ENCODE data around the gene SIPA1L3. TPM values are rescaled to one million over a fixed set of nuclear protein-coding genes. Genes with fewer than 3 reads are reported as not detected.
"Not testable (repeated sequence)": the region's sequence is repeated elsewhere in the genome, so short reads cannot be mapped to it uniquely, and the experiment has no call there.

The SIPA1L3 gene
- total RNA-seq, 1 donor from 2014 or later = 8.8 TPM

DNA sequence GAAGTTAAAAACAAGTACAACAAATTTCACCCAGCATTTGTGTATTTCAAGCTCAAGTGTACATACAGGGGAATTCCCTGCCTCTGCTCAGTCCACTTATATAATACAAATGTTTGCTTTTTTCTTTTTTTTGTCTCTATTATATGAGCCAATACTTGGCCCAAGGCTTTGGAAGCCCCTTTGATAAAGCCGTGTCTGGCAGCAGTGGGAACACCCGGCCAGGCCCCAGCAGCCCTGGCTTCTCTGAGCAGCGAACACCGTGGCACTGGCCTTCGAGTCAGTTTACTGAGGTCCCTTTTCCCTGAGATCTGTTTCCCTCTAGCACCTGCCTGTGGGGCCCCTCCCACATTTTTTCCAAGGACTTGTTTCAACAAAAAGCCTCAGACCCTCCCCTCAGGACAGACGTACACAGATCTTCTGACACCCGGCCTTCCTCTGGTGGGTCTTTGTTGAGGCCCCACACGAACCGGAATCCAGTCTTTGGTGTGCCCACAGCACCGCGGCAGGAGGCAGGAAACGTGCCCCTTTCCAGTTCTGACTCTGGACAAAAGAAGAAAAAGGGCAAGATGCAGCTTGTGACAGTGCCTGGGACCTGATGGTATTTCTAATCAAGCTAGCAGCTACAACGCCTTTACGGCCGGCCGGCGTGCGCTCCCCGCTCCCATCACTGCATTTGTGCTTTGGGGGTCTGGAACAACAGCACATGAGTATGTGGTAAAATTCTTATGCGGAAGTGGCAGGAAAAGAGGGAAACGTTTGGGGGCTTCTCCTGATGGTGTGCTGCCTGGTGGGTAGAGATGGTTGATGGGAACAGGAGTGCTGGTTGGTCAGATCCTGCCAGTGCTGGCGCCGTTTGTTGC is 13.8 kb downstream of the SIPA1L3 start:
- intact Hi-C loops (cut with micrococcal nuclease) = no loop called here
- Histone ChIP-seq H3K27me3 (ENCODE audit: low read depth) (no peaks in the 10 kb centered on the region), H3K27ac (replicated peaks) (no peak overlapping the region), H3K4me1 (no peaks in the 10 kb centered on the region), H3K36me3 (no peaks in the 10 kb centered on the region), H3K9me3 (replicated peaks) (no peaks in the 10 kb centered on the region), H3K4me3 (no peak overlapping the region)
- TF ChIP-seq, protein P1, sequence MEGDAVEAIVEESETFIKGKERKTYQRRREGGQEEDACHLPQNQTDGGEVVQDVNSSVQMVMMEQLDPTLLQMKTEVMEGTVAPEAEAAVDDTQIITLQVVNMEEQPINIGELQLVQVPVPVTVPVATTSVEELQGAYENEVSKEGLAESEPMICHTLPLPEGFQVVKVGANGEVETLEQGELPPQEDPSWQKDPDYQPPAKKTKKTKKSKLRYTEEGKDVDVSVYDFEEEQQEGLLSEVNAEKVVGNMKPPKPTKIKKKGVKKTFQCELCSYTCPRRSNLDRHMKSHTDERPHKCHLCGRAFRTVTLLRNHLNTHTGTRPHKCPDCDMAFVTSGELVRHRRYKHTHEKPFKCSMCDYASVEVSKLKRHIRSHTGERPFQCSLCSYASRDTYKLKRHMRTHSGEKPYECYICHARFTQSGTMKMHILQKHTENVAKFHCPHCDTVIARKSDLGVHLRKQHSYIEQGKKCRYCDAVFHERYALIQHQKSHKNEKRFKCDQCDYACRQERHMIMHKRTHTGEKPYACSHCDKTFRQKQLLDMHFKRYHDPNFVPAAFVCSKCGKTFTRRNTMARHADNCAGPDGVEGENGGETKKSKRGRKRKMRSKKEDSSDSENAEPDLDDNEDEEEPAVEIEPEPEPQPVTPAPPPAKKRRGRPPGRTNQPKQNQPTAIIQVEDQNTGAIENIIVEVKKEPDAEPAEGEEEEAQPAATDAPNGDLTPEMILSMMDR (IDR thresholded peaks at IDR 0.05; ENCODE audit: borderline replicate concordance) = no peak
- no peak for DNase-seq

DNA sequence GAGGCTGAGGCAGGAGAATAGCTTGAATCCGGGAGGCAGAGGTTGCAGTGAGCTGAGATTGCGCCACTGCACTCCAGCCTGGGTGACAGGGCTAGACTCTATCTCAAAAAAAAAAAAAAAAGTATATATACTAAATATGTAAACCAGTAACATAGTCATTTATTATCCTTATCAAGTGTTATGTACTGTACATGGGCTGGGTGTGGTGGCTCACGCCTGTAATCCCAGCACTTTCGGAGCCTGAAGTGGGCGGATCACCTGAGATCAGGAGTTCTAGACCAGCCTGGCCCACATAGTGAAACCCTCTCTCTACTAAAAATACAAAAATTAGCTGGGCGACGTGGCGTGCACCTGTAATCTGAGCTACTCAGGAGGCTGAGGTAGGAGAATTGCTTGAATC is 17.6 kb downstream of the SIPA1L3 start:
- H3K36me3 ChIP-seq; intact Hi-C loops (cut with micrococcal nuclease); H3K4me3 ChIP-seq; H3K4me1 ChIP-seq; DNase-seq; H3K27ac ChIP-seq (replicated peaks); H3K27me3 ChIP-seq (ENCODE audit: low read depth); H3K9me3 ChIP-seq (replicated peaks): not testable (repeated sequence)

DNA sequence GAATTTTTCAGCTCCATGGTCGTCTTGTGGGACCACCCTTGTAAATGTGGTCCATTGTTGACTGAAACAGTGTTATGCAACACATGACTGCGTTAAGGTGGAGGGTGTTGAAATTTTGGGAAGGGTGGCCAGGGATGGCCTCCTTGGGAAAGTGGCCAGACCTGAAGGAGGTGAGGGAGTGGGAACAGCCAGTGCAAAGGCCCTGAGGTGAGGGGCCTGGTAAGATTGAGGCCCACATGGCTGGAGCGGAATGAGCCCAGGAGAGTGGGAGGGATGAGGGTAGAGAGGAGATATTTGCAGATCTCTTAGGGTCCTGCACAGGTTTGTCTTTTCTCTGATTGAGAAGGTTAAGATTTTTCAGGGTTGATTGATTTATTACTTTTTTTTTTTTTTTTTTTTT is 18.2 kb downstream of the SIPA1L3 start:
- no peak overlapping the region for H3K4me3 ChIP-seq
- no peaks in the 10 kb centered on the region for H3K4me1 ChIP-seq
- TF ChIP-seq, protein P1 (IDR thresholded peaks at IDR 0.05; ENCODE audit: borderline replicate concordance) = no peak
- intact Hi-C loops (cut with micrococcal nuclease) = no loop called here
- no peaks in the 10 kb centered on the region for H3K36me3 ChIP-seq
- H3K27ac ChIP-seq (replicated peaks) = no peak overlapping the region
- no peak for DNase-seq
- H3K9me3 ChIP-seq (replicated peaks) = no peaks in the 10 kb centered on the region
- H3K27me3 ChIP-seq (ENCODE audit: low read depth) = no peaks in the 10 kb centered on the region

DNA sequence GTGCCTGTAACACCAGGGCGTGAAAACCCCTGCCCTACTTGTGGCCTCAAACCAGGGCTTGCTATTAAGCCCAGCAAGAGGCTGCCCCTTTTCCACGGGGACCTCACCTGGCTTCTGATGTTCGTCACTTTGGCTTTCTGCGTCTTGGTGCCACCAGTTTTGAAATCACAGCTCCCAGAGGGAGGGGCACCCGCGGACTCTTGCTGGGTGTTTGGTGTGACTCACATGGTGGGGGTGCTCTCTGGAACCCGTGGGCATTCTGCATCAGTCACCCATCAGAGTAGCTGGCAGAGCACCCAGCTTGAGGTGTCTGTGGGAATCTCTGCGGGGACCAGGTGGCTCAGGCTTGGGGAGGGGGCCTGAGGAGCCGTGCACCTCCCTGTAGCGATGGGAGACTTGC is 19.2 kb downstream of the SIPA1L3 start:
- Histone ChIP-seq H3K9me3 (replicated peaks) (no peaks in the 10 kb centered on the region), H3K27ac (replicated peaks) (no peak overlapping the region), H3K36me3 (no peaks in the 10 kb centered on the region), H3K4me3 (no peak overlapping the region), H3K27me3 (ENCODE audit: low read depth) (no peaks in the 10 kb centered on the region), H3K4me1 (peaks cover under 1% of the 10 kb centered on the region)
- TF ChIP-seq, protein P1 (IDR thresholded peaks at IDR 0.05; ENCODE audit: borderline replicate concordance) = no peak
- DNase-seq = no peak
- intact Hi-C loops (cut with micrococcal nuclease) = no loop called here

DNA sequence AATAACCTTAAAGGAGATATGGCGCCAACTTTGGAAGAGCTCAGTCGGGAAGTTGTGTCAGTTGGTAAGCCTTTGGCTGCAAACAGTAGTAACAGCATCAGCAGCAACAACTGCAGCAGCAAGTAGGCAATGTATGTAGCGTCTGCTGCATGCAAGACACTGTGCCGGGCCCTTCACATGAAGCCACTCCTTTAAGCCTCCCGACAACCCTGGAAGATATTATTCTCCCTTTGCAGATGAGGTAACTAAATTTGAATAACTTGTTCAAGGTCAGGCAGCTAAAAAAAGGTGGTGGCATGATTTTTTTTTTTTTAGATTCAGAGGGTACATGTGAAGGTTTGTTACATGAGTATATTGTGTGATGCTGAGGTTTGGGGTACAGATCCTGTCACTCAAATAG is 19.7 kb downstream of the SIPA1L3 start:
- H3K4me1 ChIP-seq = peaks cover 5% of the 10 kb centered on the region
- H3K27ac ChIP-seq (replicated peaks) = no peak overlapping the region
- H3K4me3 ChIP-seq = no peak overlapping the region
- DNase-seq = no peak
- no peaks in the 10 kb centered on the region for H3K9me3 ChIP-seq (replicated peaks)
- H3K36me3 ChIP-seq = no peaks in the 10 kb centered on the region
- TF ChIP-seq, protein P1 (IDR thresholded peaks at IDR 0.05; ENCODE audit: borderline replicate concordance) = no peak
- no peaks in the 10 kb centered on the region for H3K27me3 ChIP-seq (ENCODE audit: low read depth)
- intact Hi-C loops (cut with micrococcal nuclease) = no loop called here

DNA sequence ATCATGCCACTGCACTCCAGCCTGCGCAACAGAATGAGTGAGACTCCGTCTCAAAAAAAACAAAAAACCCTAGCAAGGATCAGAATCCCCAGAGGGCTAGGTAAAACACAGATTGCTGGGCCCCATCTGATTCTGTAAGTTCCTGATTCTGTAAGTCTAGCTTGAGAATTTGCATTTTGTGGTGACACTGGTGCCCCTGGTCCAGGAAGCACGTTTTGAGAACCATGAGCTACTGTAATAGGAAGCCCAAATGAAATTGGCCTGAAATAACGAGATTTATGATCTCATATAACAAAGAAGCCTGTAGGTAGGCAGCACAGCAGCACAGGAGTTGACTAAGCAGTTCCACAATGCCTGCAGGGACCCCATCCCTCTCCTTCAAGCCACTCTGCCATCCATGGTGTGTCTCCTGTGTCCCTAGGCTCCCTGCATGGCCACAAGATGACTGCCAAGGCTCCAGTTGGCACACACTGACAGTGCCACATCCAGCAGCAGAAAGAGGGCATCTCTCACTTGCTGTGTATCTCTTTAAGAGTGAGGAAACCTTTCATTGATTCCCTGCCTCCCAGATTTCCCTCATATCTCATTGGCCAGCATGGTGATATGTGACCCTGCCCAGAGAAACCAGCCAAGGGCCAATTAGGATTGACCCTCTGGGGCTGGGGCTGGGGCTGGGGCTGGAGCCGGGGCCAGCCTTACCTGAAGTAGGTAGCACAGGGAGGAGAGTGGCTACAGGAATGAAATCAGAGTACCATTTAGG is 21.7 kb downstream of the SIPA1L3 start:
- TF ChIP-seq, protein P1 (IDR thresholded peaks at IDR 0.05; ENCODE audit: borderline replicate concordance) = no peak
- no peak for DNase-seq
- Histone ChIP-seq H3K27me3 (ENCODE audit: low read depth) (no peaks in the 10 kb centered on the region), H3K36me3 (no peaks in the 10 kb centered on the region), H3K27ac (replicated peaks) (no peak overlapping the region), H3K4me3 (no peak overlapping the region), H3K9me3 (replicated peaks) (no peaks in the 10 kb centered on the region), H3K4me1 (peaks cover 25% of the 10 kb centered on the region)
- intact Hi-C loops (cut with micrococcal nuclease) = no loop called here
